Natural killer cell (primary cell): ENCODE data around the gene MITF. TPM values are rescaled to one million over a fixed set of nuclear protein-coding genes. Genes with fewer than 3 reads are reported as not detected.

Experiments
- ATAC-seq, 3 donors: fragments of 150-1000 bp in 2 of 3; fragments of 200-7000 bp in 1 of 3; cut with Tn5 transposase; 1 replicate in 1 of 3; 2 replicates in 2 of 3; pipeline ENCODE4 v1.10.0; 2021; ENCODE audit warnings: mild to moderate bottlenecking in 2 of 3, moderate library complexity in 2 of 3
- DNase-seq, 2 donors: peaks; one replicate each; pipeline versions ENCODE4 v3.0.0 to v3.0.0-alpha.2; 2013 to 2021; ENCODE audit warnings: mixed read lengths in 1 of 2
- H3K27ac ChIP-seq: one replicate; pipeline ENCODE4 v1.5.1; 2013; ENCODE audit warnings: mild to moderate bottlenecking, low read length
- H3K27me3 ChIP-seq: one replicate; pipeline ENCODE4 v1.6.1; 2013; ENCODE audit warnings: low read length; ENCODE audit not compliant: control insufficient read depth, insufficient read depth
- H3K36me3 ChIP-seq: one replicate; pipeline ENCODE4 v1.6.1; 2013; ENCODE audit warnings: low read length; ENCODE audit not compliant: control insufficient read depth, insufficient read depth
- H3K4me1 ChIP-seq: one replicate; pipeline ENCODE4 v1.6.1; 2013; ENCODE audit warnings: low read length; ENCODE audit not compliant: control insufficient read depth, insufficient read depth
- H3K4me3 ChIP-seq: one replicate; pipeline ENCODE4 v1.5.1; 2013; ENCODE audit warnings: low read length
- H3K9me3 ChIP-seq: one replicate; pipeline ENCODE4 v1.6.1; 2013; ENCODE audit warnings: low read length; ENCODE audit not compliant: control insufficient read depth, insufficient read depth
- H3K27ac Mint-ChIP-seq, 2 donors: one replicate each; pipeline ENCODE4 v1.8.0; 2022; ENCODE audit warnings: mild to moderate bottlenecking in 2 of 2, mixed read lengths in 2 of 2, moderate library complexity in 1 of 2
- H3K27me3 Mint-ChIP-seq, 2 donors: one replicate each; pipeline ENCODE4 v1.8.0; 2022; ENCODE audit warnings: low read depth in 2 of 2, mixed read lengths in 2 of 2
- H3K36me3 Mint-ChIP-seq: one replicate; pipeline ENCODE4 v1.8.0; 2022; ENCODE audit warnings: mixed read lengths
- H3K4me1 Mint-ChIP-seq, 2 donors: one replicate each; pipeline ENCODE4 v1.8.0; 2022; ENCODE audit warnings: mixed read lengths in 2 of 2
- H3K4me3 Mint-ChIP-seq: one replicate; pipeline ENCODE4 v1.8.0; 2022; ENCODE audit warnings: mild to moderate bottlenecking, moderate library complexity, mixed read lengths
- H3K9me3 Mint-ChIP-seq, 2 donors: one replicate each; pipeline ENCODE4 v1.8.0; 2022; ENCODE audit warnings: mixed read lengths in 2 of 2
- WGBS: methylation state at CpG from one replicate; pipeline ENCODE4 v1.1.7; 2013; ENCODE audit warnings: missing lambda C conversion rate; ENCODE audit not compliant: insufficient coverage; 5-methylcytosine and 5-hydroxymethylcytosine counted together
- intact Hi-C: fragments of 100-400 bp; cut with micrococcal nuclease; formaldehyde crosslinking; loops from one replicate; pipeline ENCODE4 v1.14.2; 2022
- total RNA-seq, 4 donors: library from RNA; stranded (reverse); fragments of 120-200 nt in 1 of 4; gene quantifications; one replicate each; pipeline versions ENCODE4 v1.2.3 to v1.2.4, GENCODE V29; 2013 to 2022
- TF ChIP-seq, protein P1 (sequence below): fragments of 200-600 bp; IDR thresholded peaks from one replicate; pipeline ENCODE4 v1.8.0; 2022; ENCODE audit warnings: antibody characterized with exemption

Gene MITF
- total RNA-seq, 3 donors from 2014 or later (not counting 1 experiment from before 2014, with no cell fraction given) = 0.23 to 1.5 (median 0.54) TPM

DNA sequence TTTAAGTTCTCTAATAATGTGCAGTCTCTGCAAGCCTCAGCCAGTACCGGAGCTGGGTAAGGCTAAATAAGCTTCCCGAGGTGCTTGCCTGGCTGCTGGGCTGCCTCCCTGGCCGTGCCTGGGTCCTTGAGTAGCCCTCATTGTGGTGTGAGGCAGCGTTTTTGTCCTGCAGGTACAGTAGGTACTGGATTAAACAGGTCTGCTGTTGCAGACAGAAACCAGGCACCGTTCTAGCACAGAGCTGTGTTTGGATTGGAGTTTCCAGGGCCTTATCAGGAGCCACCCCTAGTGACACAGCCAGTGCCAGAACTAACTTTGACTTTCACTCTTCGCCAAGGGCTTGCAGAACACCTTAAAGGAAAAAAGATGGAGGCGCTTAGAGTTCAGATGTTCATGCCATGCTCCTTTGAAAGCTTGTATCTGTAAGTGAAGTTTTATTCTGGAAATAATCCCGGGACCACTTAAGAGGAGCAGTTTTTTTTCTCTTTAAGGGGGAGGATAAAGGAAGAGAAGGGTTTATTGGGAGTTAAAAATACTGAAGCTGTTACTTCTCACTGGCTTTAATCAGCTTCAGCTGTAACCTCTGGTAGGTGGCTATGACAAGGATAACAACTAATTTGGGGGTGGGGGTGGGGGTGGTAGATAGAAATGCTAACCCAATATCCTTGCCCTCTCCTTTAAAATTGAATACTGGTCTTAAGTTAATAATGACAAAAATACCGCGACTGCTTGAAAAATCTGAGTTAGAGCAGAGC lies 126.8 kb downstream of the MITF start:
- Histone ChIP-seq H3K27me3 (no peaks in the 10 kb centered on the region), H3K27ac (no peak overlapping the region), H3K4me3 (no peak overlapping the region), H3K9me3 (no peaks in the 10 kb centered on the region), H3K36me3 (no peaks in the 10 kb centered on the region), H3K4me1 (no peaks in the 10 kb centered on the region)
- H3K4me1 Mint-ChIP-seq = no peaks in the 10 kb centered on the region
- no peaks in the 10 kb centered on the region for H3K36me3 Mint-ChIP-seq
- peaks cover 1 to 6% of the 10 kb centered on the region in 2 donors for H3K9me3 Mint-ChIP-seq
- no peaks in the 10 kb centered on the region for H3K27me3 Mint-ChIP-seq
- ATAC-seq (no peak), DNase-seq (no peak)
- intact Hi-C loops = no loop called here
- H3K4me3 Mint-ChIP-seq = no peak overlapping the region
- TF ChIP-seq, protein P1, sequence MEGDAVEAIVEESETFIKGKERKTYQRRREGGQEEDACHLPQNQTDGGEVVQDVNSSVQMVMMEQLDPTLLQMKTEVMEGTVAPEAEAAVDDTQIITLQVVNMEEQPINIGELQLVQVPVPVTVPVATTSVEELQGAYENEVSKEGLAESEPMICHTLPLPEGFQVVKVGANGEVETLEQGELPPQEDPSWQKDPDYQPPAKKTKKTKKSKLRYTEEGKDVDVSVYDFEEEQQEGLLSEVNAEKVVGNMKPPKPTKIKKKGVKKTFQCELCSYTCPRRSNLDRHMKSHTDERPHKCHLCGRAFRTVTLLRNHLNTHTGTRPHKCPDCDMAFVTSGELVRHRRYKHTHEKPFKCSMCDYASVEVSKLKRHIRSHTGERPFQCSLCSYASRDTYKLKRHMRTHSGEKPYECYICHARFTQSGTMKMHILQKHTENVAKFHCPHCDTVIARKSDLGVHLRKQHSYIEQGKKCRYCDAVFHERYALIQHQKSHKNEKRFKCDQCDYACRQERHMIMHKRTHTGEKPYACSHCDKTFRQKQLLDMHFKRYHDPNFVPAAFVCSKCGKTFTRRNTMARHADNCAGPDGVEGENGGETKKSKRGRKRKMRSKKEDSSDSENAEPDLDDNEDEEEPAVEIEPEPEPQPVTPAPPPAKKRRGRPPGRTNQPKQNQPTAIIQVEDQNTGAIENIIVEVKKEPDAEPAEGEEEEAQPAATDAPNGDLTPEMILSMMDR = no peak
- WGBS = 87% methylated on average over 10 of the region's 10 CpGs
- H3K27ac Mint-ChIP-seq = no peak overlapping the region

- Histone ChIP-seq H3K4me1 (no peaks in the 10 kb centered on the region), H3K36me3 (no peaks in the 10 kb centered on the region), H3K9me3 (no peaks in the 10 kb centered on the region), H3K27ac (no peak overlapping the region), H3K27me3 (no peaks in the 10 kb centered on the region), H3K4me3 (no peak overlapping the region)
- Mint-ChIP-seq H3K4me1 (no peaks in the 10 kb centered on the region), H3K4me3 (no peak overlapping the region), H3K27ac (no peak overlapping the region), H3K36me3 (no peaks in the 10 kb centered on the region), H3K27me3 (no peaks in the 10 kb centered on the region), H3K9me3 (peaks cover 0 to 5% of the 10 kb centered on the region in 2 donors)
- intact Hi-C loops = no loop called here
- ATAC-seq = no peak
- WGBS = 57% methylated on average over 1 of the region's 2 CpGs
- TF ChIP-seq, protein P1 = no peak
- no peak for DNase-seq
Observed at GRCh38 chr3:69866988-69867720, 127.9 kb downstream of the MITF start.

- TF ChIP-seq, protein P1 = no peak
- Mint-ChIP-seq H3K4me1 (no peaks in the 10 kb centered on the region), H3K9me3 (peaks cover 0 to 2% of the 10 kb centered on the region in 2 donors), H3K27ac (no peak overlapping the region), H3K36me3 (no peaks in the 10 kb centered on the region), H3K27me3 (no peaks in the 10 kb centered on the region), H3K4me3 (no peak overlapping the region)
- Histone ChIP-seq H3K36me3 (no peaks in the 10 kb centered on the region), H3K27me3 (no peaks in the 10 kb centered on the region), H3K27ac (no peak overlapping the region), H3K4me1 (no peaks in the 10 kb centered on the region), H3K4me3 (no peak overlapping the region), H3K9me3 (no peaks in the 10 kb centered on the region)
- DNase-seq = no peak
- intact Hi-C loops = no loop called here
- 85% methylated on average over 2 of the region's 2 CpGs for WGBS
- no peak for ATAC-seq
Observed at GRCh38 chr3:69867941-69868505, 128.8 kb downstream of the MITF start.
